Small intestine (tissue), 7 donors: ENCODE data around the gene PRKAR1A. TPM values are rescaled to one million over a fixed set of nuclear protein-coding genes. Genes with fewer than 3 reads are reported as not detected.
A peak's percentile ranks its signal among the peaks of the same experiment; 100 is the strongest.

ENCODE experiments used
- DNase-seq, 2 donors: peaks; one replicate each; pipeline versions ENCODE4 v3.0.0 to v3.0.0-alpha.2; 2013
- FAIRE-seq: peaks from 2 replicates; lab custom pipeline; 2012; peaks lifted over from hg19 to GRCh38; lab: Jason Lieb, UNC
- H3K27ac ChIP-seq, 3 donors: one replicate each; pipeline ENCODE4 v1.5.1; 2013; ENCODE audit warnings: low read length in 2 of 3, mild to moderate bottlenecking in 2 of 3, control low read depth in 1 of 3, inconsistent platforms in 1 of 3, low read depth in 1 of 3, moderate library complexity in 1 of 3
- H3K27me3 ChIP-seq, 3 donors: one replicate each; pipeline ENCODE4 v1.6.1; 2013; ENCODE audit warnings: low read length in 3 of 3, inconsistent platforms in 1 of 3; ENCODE audit not compliant: control insufficient read depth in 3 of 3, insufficient read depth in 3 of 3
- H3K36me3 ChIP-seq, 3 donors: one replicate each; pipeline ENCODE4 v1.6.1; 2013; ENCODE audit warnings: low read length in 3 of 3, inconsistent platforms in 1 of 3, low read depth in 1 of 3, mild to moderate bottlenecking in 1 of 3, moderate library complexity in 1 of 3; ENCODE audit not compliant: control insufficient read depth in 3 of 3, insufficient read depth in 2 of 3
- H3K4me1 ChIP-seq, 3 donors: one replicate each; pipeline ENCODE4 v1.6.1; 2013; ENCODE audit warnings: low read length in 2 of 3, inconsistent platforms in 1 of 3, low read depth in 1 of 3, mild to moderate bottlenecking in 1 of 3, moderate library complexity in 1 of 3; ENCODE audit not compliant: control insufficient read depth in 3 of 3, insufficient read depth in 2 of 3
- H3K4me3 ChIP-seq, 3 donors: one replicate each; pipeline ENCODE4 v1.5.1; 2013; ENCODE audit warnings: low read length in 3 of 3, control low read depth in 1 of 3, inconsistent platforms in 1 of 3, low read depth in 1 of 3, mild to moderate bottlenecking in 1 of 3, moderate library complexity in 1 of 3
- H3K9me3 ChIP-seq, 2 donors: one replicate each; pipeline ENCODE4 v1.6.1; 2013; ENCODE audit warnings: low read depth in 1 of 2, low read length in 1 of 2; ENCODE audit not compliant: control insufficient read depth in 2 of 2, insufficient read depth in 1 of 2
- WGBS, 3 donors: extraction: QIAGEN DNeasy Blood & Tissue Kit; methylation state at CpG; one replicate each; pipeline ENCODE4 v1.1.7; 2013; 5-methylcytosine and 5-hydroxymethylcytosine counted together
- polyA plus RNA-seq, 4 donors: library from polyadenylated mRNA; stranded (reverse) in 3 of 4; unstranded in 1 of 4; fragments of 200-250 nt in 3 of 4; fragments of 120-200 nt in 1 of 4; gene quantifications; one replicate each; pipeline versions ENCODE4 v1.2.1 to v1.2.3, GENCODE V29; 2013
- donor health status: healthy with polysubstance abuse.
- donor health status: control.
- donor health status: control.
- donor health status: Bipolar disorder and iron deficiency.
- donor health status: healthy.

Gene PRKAR1A
- polyA plus RNA-seq, 4 donors: 22.4 to 124 (median 47.2) TPM

DNA sequence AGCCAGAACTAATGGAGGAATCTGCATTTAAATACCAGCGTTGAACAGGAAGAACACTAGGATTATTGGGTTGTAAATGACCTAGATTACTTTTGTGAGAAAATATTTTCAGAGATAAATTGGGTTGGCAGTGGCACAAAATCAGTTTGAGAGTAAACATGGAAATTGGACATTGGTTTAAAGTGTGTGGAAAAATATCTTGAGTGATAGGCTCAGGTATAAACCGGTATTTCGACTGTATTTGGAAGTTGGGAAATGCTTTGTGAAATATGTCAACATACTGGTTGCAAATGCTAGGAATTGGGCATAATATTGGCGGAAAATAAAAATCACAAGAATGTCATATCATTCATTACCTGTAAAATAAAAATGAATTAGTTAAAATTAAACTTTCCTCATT, 15.1 kb downstream of the PRKAR1A start:
- Histone ChIP-seq H3K9me3 (no peaks in the 10 kb centered on the region), H3K36me3 (peaks cover 12 to 33% (median 18%) of the 10 kb centered on the region in 3 donors), H3K27ac (no peak overlapping the region), H3K27me3 (no peaks in the 10 kb centered on the region), H3K4me1 (no peaks in the 10 kb centered on the region), H3K4me3 (no peak overlapping the region)
- WGBS, 3 donors: 37 to 66% (median 57%) methylated on average over 4 of the region's 4 CpGs
- peak in 1 of 2 donors; percentile 43 for DNase-seq
- FAIRE-seq: no peak

DNA sequence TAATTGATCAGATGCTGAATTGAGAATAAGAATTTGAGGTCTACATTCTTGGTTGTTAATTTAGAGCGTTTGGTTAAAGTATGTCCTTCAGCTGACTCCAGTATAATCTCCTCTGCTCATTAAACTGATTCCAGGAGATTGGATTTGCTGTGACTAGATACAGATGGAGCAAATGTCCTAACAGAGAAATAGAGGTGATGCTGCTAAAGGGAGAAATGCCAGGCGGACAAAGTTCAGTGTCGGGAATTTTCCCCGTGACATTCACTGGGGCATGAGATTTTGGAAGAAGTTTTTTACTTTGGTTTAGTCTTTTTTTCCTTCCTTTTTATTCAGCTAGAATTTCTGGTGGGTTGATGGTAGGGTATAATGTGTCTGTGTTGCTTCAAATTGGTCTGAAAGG, 19.0 kb downstream of the PRKAR1A start:
- Histone ChIP-seq H3K36me3 (peaks cover 14 to 30% (median 14%) of the 10 kb centered on the region in 3 donors), H3K4me3 (no peak overlapping the region), H3K9me3 (no peaks in the 10 kb centered on the region), H3K4me1 (peaks cover 0 to 4% (median 0%) of the 10 kb centered on the region in 3 donors), H3K27me3 (no peaks in the 10 kb centered on the region), H3K27ac (no peak overlapping the region)
- FAIRE-seq: no peak
- DNase-seq: no peak
- WGBS, 3 donors: 91 to 93% (median 93%) methylated on average over 4 of the region's 4 CpGs

DNA sequence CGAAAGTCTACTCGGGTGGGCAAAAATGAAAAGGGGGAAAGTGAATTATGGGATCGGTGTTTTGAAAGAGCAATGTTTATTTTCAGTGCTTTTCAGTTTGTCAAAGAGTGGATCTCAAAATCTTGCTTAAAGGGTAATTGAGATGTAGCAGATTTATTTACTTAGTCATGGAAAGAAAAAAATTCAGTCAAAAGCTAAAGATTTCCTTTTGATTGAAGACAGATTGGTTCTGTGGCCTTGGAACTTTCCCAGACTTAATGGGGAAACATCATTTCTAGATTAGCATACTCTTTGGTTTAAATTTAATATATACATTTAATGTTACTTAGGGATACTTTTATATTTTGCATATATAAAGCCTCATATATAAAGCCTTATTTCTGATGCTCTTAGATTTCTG, 20.6 kb downstream of the PRKAR1A start:
- Histone ChIP-seq H3K36me3 (peaks cover 16 to 28% (median 25%) of the 10 kb centered on the region in 3 donors), H3K9me3 (no peaks in the 10 kb centered on the region), H3K4me1 (peaks cover 0 to 4% (median 0%) of the 10 kb centered on the region in 3 donors), H3K27me3 (no peaks in the 10 kb centered on the region), H3K4me3 (no peak overlapping the region), H3K27ac (no peak overlapping the region)
- DNase-seq (no peak), FAIRE-seq (no peak)
- WGBS, 3 donors: 84 to 98% (median 94%) methylated on average over 3 of the region's 3 CpGs

DNA sequence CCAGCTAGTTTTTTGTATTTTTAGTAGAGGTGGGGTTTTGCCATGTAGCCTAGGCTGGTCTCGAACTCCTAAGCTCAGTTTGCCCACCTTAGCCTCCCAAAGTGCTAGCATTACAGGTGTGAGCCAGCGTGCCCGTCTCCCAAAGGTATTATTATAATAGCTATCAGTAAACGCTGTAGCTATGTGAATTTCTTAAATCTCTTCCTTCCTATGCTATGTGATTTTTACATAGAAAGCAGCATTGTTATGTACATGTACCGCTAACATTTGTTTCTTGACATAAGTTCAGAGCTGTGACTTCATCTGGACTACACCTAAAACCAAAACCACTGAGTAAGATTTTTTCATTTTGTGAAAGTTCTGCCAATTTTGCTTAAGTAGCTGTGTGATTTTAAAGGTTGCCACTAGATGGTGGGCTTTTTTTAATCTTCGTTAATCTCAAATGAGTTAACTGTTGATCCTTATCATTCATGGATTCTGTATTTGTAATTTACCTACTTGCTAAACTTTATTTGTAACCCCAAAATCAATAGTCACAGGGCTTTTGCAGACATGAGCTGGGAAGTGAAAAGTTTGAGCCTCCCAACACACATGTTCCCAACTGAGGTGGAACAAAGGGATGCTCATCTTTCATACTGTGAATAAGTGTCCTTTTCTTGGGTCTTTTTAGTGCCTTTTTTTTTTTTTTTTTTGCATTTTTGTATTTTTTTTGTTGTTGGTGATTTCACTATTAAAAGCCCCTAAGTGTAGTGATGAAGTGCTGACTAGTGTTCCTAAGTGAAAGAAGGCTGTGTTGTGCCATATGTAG, 21.9 kb downstream of the PRKAR1A start:
- DNase-seq: no peak
- Histone ChIP-seq H3K27ac (no peak overlapping the region), H3K36me3 (peaks cover 16 to 26% (median 25%) of the 10 kb centered on the region in 3 donors), H3K4me1 (peaks cover 0 to 4% (median 0%) of the 10 kb centered on the region in 3 donors), H3K4me3 (no peak overlapping the region), H3K27me3 (no peaks in the 10 kb centered on the region), H3K9me3 (no peaks in the 10 kb centered on the region)
- FAIRE-seq: no peak
- WGBS, 3 donors: 81 to 88% (median 81%) methylated on average over 6 of the region's 6 CpGs

DNA sequence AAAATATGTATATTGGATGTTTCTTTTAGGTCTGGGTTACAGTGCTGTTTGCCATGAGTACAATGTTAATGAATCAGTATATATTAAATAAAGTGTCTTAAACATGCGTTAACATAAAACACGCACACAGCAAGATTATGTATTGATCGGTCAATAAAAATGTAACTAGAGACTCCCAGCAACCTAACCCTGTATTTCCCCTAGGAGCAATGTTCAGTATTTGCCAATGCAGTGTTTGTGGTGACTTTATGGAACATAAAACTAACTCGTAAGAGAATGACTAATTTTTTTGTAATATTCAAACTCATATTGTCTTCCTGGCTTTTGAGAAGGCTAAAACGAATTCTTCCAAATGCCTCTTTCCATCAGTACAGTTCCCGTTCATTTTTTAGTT, 22.5 kb downstream of the PRKAR1A start:
- WGBS, 3 donors: 90 to 94% (median 93%) methylated on average over 6 of the region's 6 CpGs
- Histone ChIP-seq H3K4me1 (peaks cover 0 to 4% (median 0%) of the 10 kb centered on the region in 3 donors), H3K27ac (no peak overlapping the region)

GRCh38 chr17:68535922-68536321, 23.7 kb downstream of the PRKAR1A start:
- DNase-seq (peak in 1 of 2 donors; percentile 36), FAIRE-seq (no peak)
- 78 to 90% (median 79%) methylated on average over 3 of the region's 3 CpGs for WGBS, 3 donors
- Histone ChIP-seq H3K27me3 (no peaks in the 10 kb centered on the region), H3K36me3 (peaks cover 6 to 37% (median 15%) of the 10 kb centered on the region in 3 donors), H3K9me3 (no peaks in the 10 kb centered on the region), H3K4me3 (no peak overlapping the region), H3K27ac (no peak overlapping the region), H3K4me1 (peaks cover 0 to 4% (median 0%) of the 10 kb centered on the region in 3 donors)

More for the DNA sequence above, 22.5 kb downstream of the PRKAR1A start:
- Histone ChIP-seq H3K9me3 (no peaks in the 10 kb centered on the region), H3K27me3 (no peaks in the 10 kb centered on the region), H3K36me3 (peaks cover 13 to 31% (median 20%) of the 10 kb centered on the region in 3 donors), H3K4me3 (no peak overlapping the region)
- FAIRE-seq (no peak), DNase-seq (no peak)

GRCh38 chr17:68539548-68540467, 27.6 kb downstream of the PRKAR1A start:
- FAIRE-seq: no peak
- Histone ChIP-seq H3K36me3 (peaks cover 6 to 34% (median 6%) of the 10 kb centered on the region in 3 donors), H3K27ac (no peak overlapping the region)

DNA sequence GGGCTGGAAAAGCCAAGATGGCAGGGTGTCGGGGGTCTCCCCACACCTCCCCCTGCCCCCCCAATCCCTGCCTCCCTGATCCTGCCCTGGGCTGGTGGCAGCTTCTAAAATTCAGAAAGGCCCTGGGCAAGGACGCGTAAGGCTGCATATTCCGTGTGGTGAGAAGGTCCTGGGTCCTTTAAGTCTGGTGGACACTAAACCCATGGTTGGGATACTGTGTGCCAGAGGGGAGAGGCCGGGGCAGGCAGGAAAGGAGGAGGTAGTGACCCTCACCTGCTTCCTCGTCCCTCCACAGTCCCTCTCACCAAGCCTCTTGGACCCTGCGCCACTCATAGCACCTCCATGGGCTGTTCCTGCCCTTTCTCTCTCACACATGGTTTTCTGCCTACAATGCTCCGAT, 28.8 kb downstream of the PRKAR1A start:
- Histone ChIP-seq H3K27me3 (no peaks in the 10 kb centered on the region), H3K27ac (no peak overlapping the region), H3K9me3 (no peaks in the 10 kb centered on the region), H3K4me1 (no peaks in the 10 kb centered on the region), H3K4me3 (no peak overlapping the region), H3K36me3 (peaks cover 2 to 30% (median 3%) of the 10 kb centered on the region in 3 donors)
- DNase-seq (no peak), FAIRE-seq (no peak)
- WGBS, 3 donors: 89 to 96% (median 93%) methylated on average over 8 of the region's 8 CpGs

More at GRCh38 chr17:68539548-68540467, 27.6 kb downstream of the PRKAR1A start:
- Histone ChIP-seq H3K4me3 (no peak overlapping the region), H3K9me3 (no peaks in the 10 kb centered on the region), H3K4me1 (peaks cover 0 to 4% (median 0%) of the 10 kb centered on the region in 3 donors), H3K27me3 (no peaks in the 10 kb centered on the region)
- DNase-seq: peak; percentile 59 to 63
- 64 to 69% (median 64%) methylated on average over 20 of the region's 20 CpGs for WGBS, 3 donors
